GM23338 (cell line): ENCODE results near the gene CIITA. TPM values are rescaled to one million over a fixed set of nuclear protein-coding genes. Genes with fewer than 3 reads are reported as not detected.

Source experiments
- ATAC-seq: fragments of 200-7000 bp; cut with Tn5 transposase; 3 replicates; pipeline ENCODE4 v1.9.1; 2020
- DNase-seq: peaks from one replicate; pipeline ENCODE4 v3.0.0-alpha.2; 2015; ENCODE audit warnings: low spot score
- H2AFZ ChIP-seq: fragments of 200-600 bp; sonication (generic); 2 replicates; pipeline ENCODE4 v1.8.0; 2016; ENCODE audit warnings: antibody characterized with exemption, mild to moderate bottlenecking, moderate library complexity
- H3F3A ChIP-seq: fragments of 200-600 bp; sonication (generic); replicated peaks from 2 replicates; pipeline ENCODE4 v1.8.0; 2017; ENCODE audit warnings: antibody characterized with exemption, mixed run types, low read depth
- H3K27ac ChIP-seq: fragments of 200-600 bp; sonication (generic); 2 replicates; pipeline ENCODE4 v1.6.1; 2016; ENCODE audit warnings: low read depth
- H3K27me3 ChIP-seq: fragments of 200-600 bp; sonication (generic); 2 replicates; pipeline ENCODE4 v1.8.0; 2016; ENCODE audit warnings: mild to moderate bottlenecking, mixed run types, moderate library complexity; ENCODE audit not compliant: insufficient read depth
- H3K36me3 ChIP-seq: fragments of 200-600 bp; sonication (generic); 2 replicates; pipeline ENCODE4 v1.8.0; 2016; ENCODE audit warnings: mild to moderate bottlenecking; ENCODE audit not compliant: insufficient read depth
- H3K4me1 ChIP-seq: fragments of 200-600 bp; sonication (generic); 2 replicates; pipeline ENCODE4 v1.8.0; 2016; ENCODE audit warnings: mild to moderate bottlenecking, moderate library complexity; ENCODE audit not compliant: insufficient read depth
- H3K4me2 ChIP-seq: fragments of 200-600 bp; sonication (generic); 2 replicates; pipeline ENCODE4 v1.7.1; 2017; ENCODE audit warnings: mixed run types
- H3K4me3 ChIP-seq: fragments of 200-600 bp; sonication (generic); 2 replicates; pipeline ENCODE4 v1.6.1; 2016; ENCODE audit warnings: mixed run types
- H3K79me2 ChIP-seq: fragments of 200-600 bp; sonication (generic); replicated peaks from 2 replicates; pipeline ENCODE4 v1.8.0; 2017; ENCODE audit warnings: mild to moderate bottlenecking; ENCODE audit not compliant: insufficient read depth
- H3K9me2 ChIP-seq: fragments of 200-600 bp; sonication (generic); 2 replicates; pipeline ENCODE4 v1.8.0; 2017; ENCODE audit not compliant: insufficient read depth
- H4K20me1 ChIP-seq: fragments of 200-600 bp; sonication (generic); replicated peaks from 2 replicates; pipeline ENCODE4 v1.8.0; 2017; ENCODE audit warnings: mild to moderate bottlenecking; ENCODE audit not compliant: insufficient read depth
- H3K27ac Mint-ChIP-seq: 2 replicates; pipeline ENCODE4 v1.8.0; 2020; ENCODE audit warnings: inconsistent platforms, mild to moderate bottlenecking, moderate library complexity, mixed read lengths
- H3K27me3 Mint-ChIP-seq: 3 replicates; pipeline ENCODE4 v1.8.0; 2022; ENCODE audit warnings: low read depth, mild to moderate bottlenecking, moderate library complexity, mixed read lengths, inconsistent platforms; ENCODE audit not compliant: insufficient read depth, poor library complexity
- H3K36me3 Mint-ChIP-seq: 3 replicates; pipeline ENCODE4 v1.8.0; 2021; ENCODE audit warnings: low read depth, mild to moderate bottlenecking, inconsistent platforms, moderate library complexity, mixed read lengths
- H3K4me1 Mint-ChIP-seq: 3 replicates; pipeline ENCODE4 v1.8.0; 2020; ENCODE audit warnings: mild to moderate bottlenecking, inconsistent platforms, mixed read lengths
- H3K4me3 Mint-ChIP-seq: 3 replicates; pipeline ENCODE4 v1.8.0; 2021; ENCODE audit warnings: moderate library complexity, mild to moderate bottlenecking, inconsistent platforms, mixed read lengths
- H3K9me3 Mint-ChIP-seq: 3 replicates; pipeline ENCODE4 v1.8.0; 2020; ENCODE audit warnings: moderate library complexity, mild to moderate bottlenecking, inconsistent platforms, mixed read lengths
- EZH2 ChIP-seq: fragments of 200-600 bp; sonication (generic); IDR thresholded peaks from one replicate; pipeline ENCODE4 v1.8.0; 2017; ENCODE audit warnings: antibody characterized with exemption, mild to moderate bottlenecking, low read depth; ENCODE audit not compliant: unreplicated experiment
- EZH2phosphoT487 ChIP-seq: fragments of 200-600 bp; sonication (generic); IDR thresholded peaks from one replicate; pipeline ENCODE4 v1.8.1; 2018; ENCODE audit warnings: antibody characterized with exemption; ENCODE audit not compliant: unreplicated experiment
- JUNB ChIP-seq: IDR thresholded peaks from one replicate; pipeline ENCODE4 v1.6.1; 2016; ENCODE audit warnings: antibody characterized with exemption; ENCODE audit not compliant: unreplicated experiment
- ZNF114 ChIP-seq: fragments of 250-450 bp; sonication (Bioruptor Pico); IDR thresholded peaks from 2 replicates; pipeline ENCODE4 v1.5.0; 2020; ENCODE audit warnings: mild to moderate bottlenecking, moderate library complexity
- ZNF462 ChIP-seq: fragments of 250-450 bp; sonication (Bioruptor Pico); IDR thresholded peaks from 2 replicates; pipeline ENCODE4 v1.5.0; 2020; ENCODE audit warnings: mild to moderate bottlenecking, moderate library complexity
- polyA plus RNA-seq: library from polyadenylated mRNA; unstranded; fragments of >200 nt; fragmentation: Nextera tagmentation; extraction: Ambion mirVana; gene quantifications from 2 replicates; pipeline ENCODE4 v1.2.1, GENCODE V29; 2016
- total RNA-seq: library from RNA; depleted of rRNA; stranded (reverse); fragments of >200 nt; shearing (Covaris generic); gene quantifications from 2 replicates; pipeline ENCODE4 v1.2.3, GENCODE V29; 2014

CIITA gene
- total and polyA plus RNA-seq, 2 experiments from 2014 or later = 0.10 to 0.57 TPM

- no peak overlapping the region for H3K4me2 ChIP-seq
- Mint-ChIP-seq H3K4me1 (peaks cover 6% of the 10 kb centered on the region; the same call in 2 of the 3 replicates), H3K4me3 (no peak overlapping the region), H3K36me3 (no peaks in the 10 kb centered on the region), H3K27me3 (peaks cover 3% of the 10 kb centered on the region), H3K9me3 (peaks cover 6% of the 10 kb centered on the region; the same call in 2 of the 3 replicates), H3K27ac (no peak overlapping the region)
- H3K36me3 ChIP-seq = no peaks in the 10 kb centered on the region
- no peaks in the 10 kb centered on the region for H3F3A ChIP-seq
- no peak for ATAC-seq
- H3K79me2 ChIP-seq = no peaks in the 10 kb centered on the region
- H2AFZ ChIP-seq = peak overlapping the region; percentile 84
- no peak overlapping the region for H3K4me3 ChIP-seq
- TF ChIP-seq ZNF462 (CRISPR knock-in tag) = no peak
- no peak for TF ChIP-seq JUNB
- no peak for TF ChIP-seq ZNF114
- no peak for TF ChIP-seq EZH2
- no peak for TF ChIP-seq EZH2phosphoT487
- H3K4me1 ChIP-seq = peaks cover 4% of the 10 kb centered on the region; the same call in 1 of the 2 replicates
- H3K27me3 ChIP-seq = no peaks in the 10 kb centered on the region
- H4K20me1 ChIP-seq = no peaks in the 10 kb centered on the region
- H3K9me2 ChIP-seq = no peaks in the 10 kb centered on the region
- H3K27ac ChIP-seq = no peak overlapping the region
- no peak for DNase-seq
Observed at GRCh38 chr16:10862438-10862837, 14.6 kb upstream of the CIITA start.
